ENCODE results near the gene RITA1.

GRCh38 chr12:113233967-113234366, 48.4 kb downstream of the RITA1 start:
- TF ChIP-seq, protein P1, sequence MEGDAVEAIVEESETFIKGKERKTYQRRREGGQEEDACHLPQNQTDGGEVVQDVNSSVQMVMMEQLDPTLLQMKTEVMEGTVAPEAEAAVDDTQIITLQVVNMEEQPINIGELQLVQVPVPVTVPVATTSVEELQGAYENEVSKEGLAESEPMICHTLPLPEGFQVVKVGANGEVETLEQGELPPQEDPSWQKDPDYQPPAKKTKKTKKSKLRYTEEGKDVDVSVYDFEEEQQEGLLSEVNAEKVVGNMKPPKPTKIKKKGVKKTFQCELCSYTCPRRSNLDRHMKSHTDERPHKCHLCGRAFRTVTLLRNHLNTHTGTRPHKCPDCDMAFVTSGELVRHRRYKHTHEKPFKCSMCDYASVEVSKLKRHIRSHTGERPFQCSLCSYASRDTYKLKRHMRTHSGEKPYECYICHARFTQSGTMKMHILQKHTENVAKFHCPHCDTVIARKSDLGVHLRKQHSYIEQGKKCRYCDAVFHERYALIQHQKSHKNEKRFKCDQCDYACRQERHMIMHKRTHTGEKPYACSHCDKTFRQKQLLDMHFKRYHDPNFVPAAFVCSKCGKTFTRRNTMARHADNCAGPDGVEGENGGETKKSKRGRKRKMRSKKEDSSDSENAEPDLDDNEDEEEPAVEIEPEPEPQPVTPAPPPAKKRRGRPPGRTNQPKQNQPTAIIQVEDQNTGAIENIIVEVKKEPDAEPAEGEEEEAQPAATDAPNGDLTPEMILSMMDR (IDR thresholded peaks at IDR 0.05; ENCODE audit: low read depth, low read length), result no peak
- no peak for TF ChIP-seq EZH2phosphoT487 (IDR thresholded peaks at IDR 0.05; ENCODE audit: low read depth)

Data from OCI-LY3 (cell line).